ENCODE data around the gene SNHG17.

- TF ChIP-seq, protein P1, sequence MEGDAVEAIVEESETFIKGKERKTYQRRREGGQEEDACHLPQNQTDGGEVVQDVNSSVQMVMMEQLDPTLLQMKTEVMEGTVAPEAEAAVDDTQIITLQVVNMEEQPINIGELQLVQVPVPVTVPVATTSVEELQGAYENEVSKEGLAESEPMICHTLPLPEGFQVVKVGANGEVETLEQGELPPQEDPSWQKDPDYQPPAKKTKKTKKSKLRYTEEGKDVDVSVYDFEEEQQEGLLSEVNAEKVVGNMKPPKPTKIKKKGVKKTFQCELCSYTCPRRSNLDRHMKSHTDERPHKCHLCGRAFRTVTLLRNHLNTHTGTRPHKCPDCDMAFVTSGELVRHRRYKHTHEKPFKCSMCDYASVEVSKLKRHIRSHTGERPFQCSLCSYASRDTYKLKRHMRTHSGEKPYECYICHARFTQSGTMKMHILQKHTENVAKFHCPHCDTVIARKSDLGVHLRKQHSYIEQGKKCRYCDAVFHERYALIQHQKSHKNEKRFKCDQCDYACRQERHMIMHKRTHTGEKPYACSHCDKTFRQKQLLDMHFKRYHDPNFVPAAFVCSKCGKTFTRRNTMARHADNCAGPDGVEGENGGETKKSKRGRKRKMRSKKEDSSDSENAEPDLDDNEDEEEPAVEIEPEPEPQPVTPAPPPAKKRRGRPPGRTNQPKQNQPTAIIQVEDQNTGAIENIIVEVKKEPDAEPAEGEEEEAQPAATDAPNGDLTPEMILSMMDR (IDR thresholded peaks at IDR 0.05; ENCODE audit: insufficient read depth, low read depth, low read length) = no peak
- TF ChIP-seq EZH2 (IDR thresholded peaks at IDR 0.05; ENCODE audit: insufficient read depth, low read length) = no peak
These were observed 15.4 kb upstream of the SNHG17 start for GRCh38 chr20:38450412-38450975.

Data from astrocyte (in vitro differentiated cells and primary cell).